Memory B cell (primary cell): Measurements from ENCODE around the gene MRPL58.

ENCODE experiments used
- ATAC-seq: fragments of 150-1000 bp; cut with Tn5 transposase; 2 replicates; pipeline ENCODE4 v1.10.0; 2021; ENCODE audit warnings: low read depth, mild to moderate bottlenecking, moderate library complexity
- DNase-seq, 2 donors: peaks; one replicate each; pipeline ENCODE4 v3.0.0; 2022; ENCODE audit warnings: low spot score in 2 of 2
- H3K27ac Mint-ChIP-seq: one replicate; pipeline ENCODE4 v1.8.0; 2022; ENCODE audit warnings: mild to moderate bottlenecking, moderate library complexity, mixed read lengths
- H3K27me3 Mint-ChIP-seq: one replicate; pipeline ENCODE4 v1.8.0; 2022; ENCODE audit warnings: mixed read lengths
- H3K36me3 Mint-ChIP-seq: one replicate; pipeline ENCODE4 v1.8.0; 2022; ENCODE audit warnings: mild to moderate bottlenecking, mixed read lengths
- H3K4me1 Mint-ChIP-seq: one replicate; pipeline ENCODE4 v1.8.0; 2022; ENCODE audit warnings: mixed read lengths
- H3K4me3 Mint-ChIP-seq: one replicate; pipeline ENCODE4 v1.8.0; 2022; ENCODE audit warnings: mild to moderate bottlenecking, moderate library complexity, mixed read lengths
- H3K9me3 Mint-ChIP-seq: one replicate; pipeline ENCODE4 v1.8.0; 2022; ENCODE audit warnings: mixed read lengths

Gene MRPL58

DNA sequence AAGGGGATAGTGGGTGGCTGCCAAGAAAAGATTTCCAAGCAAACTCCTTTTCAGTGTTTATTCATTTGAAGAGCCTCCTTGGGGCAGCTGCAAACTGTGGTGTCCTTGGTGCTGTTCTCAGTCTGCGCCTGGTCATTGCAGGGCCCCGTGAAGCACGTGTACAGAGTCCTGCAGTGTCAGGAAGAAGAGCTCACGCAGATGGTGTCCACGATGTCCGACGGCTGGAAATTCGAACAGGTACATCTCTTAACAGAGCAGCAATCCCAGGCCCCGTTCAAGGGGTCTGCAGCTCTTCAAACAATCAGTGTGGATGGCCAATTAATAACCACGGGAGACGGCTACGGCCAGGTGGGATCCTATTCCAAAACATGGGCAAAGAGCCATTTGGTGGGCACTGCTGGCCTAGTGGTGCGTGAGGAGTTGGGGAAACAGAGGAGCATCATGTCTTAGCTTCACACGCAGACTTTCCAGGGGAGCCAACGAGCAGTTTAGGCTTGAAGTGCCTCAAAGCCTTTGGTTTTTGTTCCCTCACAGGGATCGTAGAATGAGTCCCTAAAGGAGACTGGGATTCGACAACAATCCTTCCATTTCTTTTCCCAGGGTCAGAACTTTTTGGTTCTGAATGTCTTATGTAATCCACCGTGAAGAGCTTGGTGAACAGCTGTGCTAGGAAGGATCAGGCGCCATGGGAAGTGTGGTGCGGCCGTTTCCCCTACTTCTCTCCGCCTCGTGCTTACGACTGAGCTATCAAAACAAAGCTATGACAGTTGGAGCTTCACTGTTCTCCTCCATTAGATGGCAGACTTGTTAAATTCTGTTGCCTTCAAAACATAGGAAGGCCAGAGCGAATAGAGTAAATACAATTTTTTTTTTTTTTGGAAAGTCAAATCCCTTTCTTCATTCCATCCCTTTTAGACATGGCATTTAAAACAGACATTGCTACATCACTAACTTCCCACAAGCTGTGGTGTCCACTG is 47.2 kb downstream of the MRPL58 start:
- no peak for ATAC-seq
- Mint-ChIP-seq H3K27me3 (no peaks in the 10 kb centered on the region), H3K36me3 (peaks cover 22% of the 10 kb centered on the region), H3K4me1 (no peaks in the 10 kb centered on the region), H3K9me3 (no peaks in the 10 kb centered on the region), H3K4me3 (no peak overlapping the region), H3K27ac (no peak overlapping the region)
- no peak for DNase-seq

DNA sequence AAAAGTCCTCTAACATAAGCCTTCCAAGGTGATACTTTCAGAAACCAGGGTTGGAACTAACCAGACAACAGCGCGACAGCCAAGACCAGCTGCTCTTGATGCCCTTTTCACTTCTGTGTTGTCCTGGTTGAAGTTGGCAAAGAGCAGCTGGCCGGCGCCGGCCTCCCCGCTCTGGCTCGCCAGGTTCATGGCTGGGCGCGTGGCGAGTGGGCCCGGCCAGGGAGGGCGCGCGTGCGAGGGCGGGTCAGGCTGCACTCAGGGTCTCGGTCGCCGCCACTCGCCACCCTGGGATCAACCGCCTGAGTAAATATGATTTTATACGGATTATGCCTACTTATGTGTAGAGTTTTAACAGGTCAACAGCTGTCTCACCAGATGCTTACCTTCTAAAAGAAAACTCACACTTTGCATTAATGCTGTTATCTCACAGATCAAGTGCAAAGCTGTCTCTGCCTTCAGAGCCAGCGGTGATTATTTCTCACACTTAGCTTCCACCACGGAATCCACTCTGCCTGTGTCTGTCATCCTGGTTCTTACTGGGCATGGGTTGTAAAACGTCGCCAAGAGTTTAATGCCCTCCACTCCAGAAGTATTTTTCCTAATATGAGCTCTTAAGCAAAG is 48.1 kb downstream of the MRPL58 start:
- Mint-ChIP-seq H3K27me3 (no peaks in the 10 kb centered on the region), H3K4me1 (no peaks in the 10 kb centered on the region), H3K36me3 (peaks cover 22% of the 10 kb centered on the region), H3K9me3 (no peaks in the 10 kb centered on the region), H3K4me3 (no peak overlapping the region), H3K27ac (no peak overlapping the region)
- DNase-seq (no peak), ATAC-seq (no peak)

DNA sequence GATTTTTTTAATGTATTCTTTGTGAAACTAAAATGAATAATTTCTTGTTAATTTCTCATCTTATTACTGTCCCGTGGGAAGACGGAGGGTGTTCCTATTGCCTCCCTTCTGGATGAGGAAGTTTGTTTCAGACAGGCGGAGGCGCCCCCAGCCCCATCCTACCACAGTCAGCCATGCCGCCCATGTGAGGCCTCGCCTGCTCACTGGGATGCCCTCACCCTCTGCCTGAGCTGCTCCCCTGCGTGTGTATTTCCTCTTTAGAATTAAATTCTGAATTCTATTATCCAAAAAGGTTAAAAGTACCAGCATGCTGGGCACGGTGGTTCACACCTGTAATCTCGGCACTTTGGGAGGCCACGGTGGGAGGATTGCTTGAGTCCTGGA is 48.6 kb downstream of the MRPL58 start:
- no peak for DNase-seq
- no peak overlapping the region for H3K4me3 Mint-ChIP-seq
- H3K36me3 Mint-ChIP-seq = peaks cover 22% of the 10 kb centered on the region
- H3K9me3 Mint-ChIP-seq = no peaks in the 10 kb centered on the region
- no peak overlapping the region for H3K27ac Mint-ChIP-seq
- ATAC-seq = no peak
- H3K4me1 Mint-ChIP-seq = no peaks in the 10 kb centered on the region
- H3K27me3 Mint-ChIP-seq = no peaks in the 10 kb centered on the region

DNA sequence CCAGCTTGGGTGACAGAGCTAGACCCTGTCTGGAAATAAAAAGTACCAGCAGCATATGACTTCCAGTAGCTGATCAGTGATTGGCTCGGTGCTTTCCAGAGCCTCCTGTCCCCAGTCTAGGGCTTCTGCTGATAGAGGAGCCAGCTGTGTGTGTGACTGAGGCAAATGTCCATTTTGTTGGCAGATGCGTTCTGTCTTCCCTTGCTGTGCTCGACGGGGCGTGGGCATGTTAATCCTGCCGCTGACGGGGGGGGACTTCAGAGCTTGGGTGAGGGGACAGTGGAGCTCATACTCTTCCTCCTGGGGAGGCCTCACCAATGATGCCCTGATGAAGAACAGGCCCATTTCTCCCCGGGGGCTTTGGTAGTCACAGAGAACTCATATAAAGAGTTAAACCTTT is 49.1 kb downstream of the MRPL58 start:
- ATAC-seq = no peak
- Mint-ChIP-seq H3K27ac (no peak overlapping the region), H3K4me1 (no peaks in the 10 kb centered on the region), H3K9me3 (no peaks in the 10 kb centered on the region), H3K36me3 (peaks cover 22% of the 10 kb centered on the region), H3K4me3 (no peak overlapping the region), H3K27me3 (no peaks in the 10 kb centered on the region)
- no peak for DNase-seq

DNA sequence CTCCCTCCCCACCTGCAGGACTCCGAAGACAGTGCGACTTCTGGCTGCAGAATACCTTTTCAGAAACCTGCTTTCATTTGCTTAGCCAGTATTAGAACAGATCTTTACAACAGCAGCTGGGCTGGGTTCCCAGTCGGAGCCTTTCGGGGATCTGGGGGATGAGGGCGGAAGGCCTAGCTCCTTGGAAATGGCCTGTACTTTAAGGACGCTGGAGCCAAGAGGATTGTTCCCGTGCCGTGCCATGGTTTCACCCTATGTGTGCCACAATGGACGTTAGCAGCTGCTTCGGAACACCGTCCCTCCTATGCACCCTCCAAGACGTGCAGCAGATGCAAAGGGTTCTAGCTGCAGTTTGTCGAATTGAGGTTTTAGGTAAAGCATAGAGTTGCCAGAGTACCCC is 50.7 kb downstream of the MRPL58 start:
- DNase-seq (no peak), ATAC-seq (no peak)
- Mint-ChIP-seq H3K4me1 (no peaks in the 10 kb centered on the region), H3K9me3 (no peaks in the 10 kb centered on the region), H3K27ac (no peak overlapping the region), H3K27me3 (no peaks in the 10 kb centered on the region), H3K36me3 (peaks cover 22% of the 10 kb centered on the region), H3K4me3 (no peak overlapping the region)

DNA sequence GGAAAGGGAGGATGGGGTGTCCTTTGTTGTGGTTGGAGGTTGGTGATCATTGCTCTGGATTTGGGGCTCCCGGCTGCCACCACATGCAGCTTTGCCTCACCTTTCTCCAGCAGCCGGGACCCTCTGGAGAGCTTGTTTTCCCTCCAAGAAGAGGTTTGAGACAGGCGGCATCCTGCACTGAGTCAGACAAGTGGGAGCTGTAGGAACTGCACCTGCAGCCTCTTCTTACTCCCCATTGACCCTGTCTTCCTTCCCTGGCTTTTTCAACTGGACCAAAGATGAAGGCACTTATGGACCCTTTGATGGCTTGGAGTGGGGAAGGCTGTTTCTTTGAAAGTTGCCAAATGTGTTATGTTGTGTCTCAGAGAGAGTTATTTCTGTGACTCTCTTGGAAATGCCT is 51.2 kb downstream of the MRPL58 start:
- H3K4me3 Mint-ChIP-seq = no peak overlapping the region

DNA sequence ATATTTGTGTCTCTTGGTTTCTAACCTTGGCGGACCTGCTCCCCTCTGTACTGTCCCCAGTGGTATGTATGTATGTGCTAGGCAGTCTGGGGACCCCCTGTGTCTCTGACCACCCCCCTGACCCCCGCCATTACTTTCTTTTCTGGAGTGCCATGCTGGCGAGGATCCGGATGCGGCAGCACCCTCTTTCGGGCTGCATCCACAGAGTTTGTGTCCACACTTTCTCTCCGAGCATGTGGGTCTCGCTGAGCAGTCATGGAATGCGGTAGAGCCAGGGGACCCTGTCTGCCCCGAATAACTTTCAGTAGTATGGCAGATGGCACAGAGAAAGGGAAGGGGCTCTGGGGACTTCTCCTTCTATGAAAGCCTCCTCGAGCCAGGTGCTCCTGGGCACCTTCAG is 51.6 kb downstream of the MRPL58 start:
- DNase-seq (no peak), ATAC-seq (no peak)
- no peak overlapping the region for H3K4me3 Mint-ChIP-seq
- H3K27ac Mint-ChIP-seq = no peak overlapping the region
- no peaks in the 10 kb centered on the region for H3K27me3 Mint-ChIP-seq
- no peaks in the 10 kb centered on the region for H3K9me3 Mint-ChIP-seq
- H3K4me1 Mint-ChIP-seq = no peaks in the 10 kb centered on the region
- H3K36me3 Mint-ChIP-seq = peaks cover 22% of the 10 kb centered on the region

More for the DNA sequence above, 51.2 kb downstream of the MRPL58 start:
- Mint-ChIP-seq H3K27ac (no peak overlapping the region), H3K36me3 (peaks cover 22% of the 10 kb centered on the region), H3K4me1 (no peaks in the 10 kb centered on the region), H3K9me3 (no peaks in the 10 kb centered on the region), H3K27me3 (no peaks in the 10 kb centered on the region)
- ATAC-seq (no peak), DNase-seq (no peak)

DNA sequence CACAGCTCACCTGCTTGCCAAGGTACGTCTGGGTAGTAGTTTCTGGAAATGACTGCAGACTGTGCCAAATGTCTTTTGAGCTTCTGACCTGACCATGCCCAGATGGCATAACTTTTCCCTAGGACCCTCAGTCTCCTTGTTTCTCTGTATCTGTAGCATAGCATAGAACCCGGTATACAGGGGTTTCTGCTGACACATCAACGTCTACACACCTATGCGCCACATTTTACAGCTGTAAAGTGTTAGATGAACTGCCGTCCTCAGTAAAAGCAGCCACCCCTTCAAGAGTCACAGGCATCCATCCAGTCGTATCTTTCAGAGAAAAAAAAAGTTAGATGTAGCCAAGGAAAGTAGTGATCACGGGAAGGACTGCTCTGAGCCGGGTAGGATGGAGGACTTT is 52.0 kb downstream of the MRPL58 start:
- Mint-ChIP-seq H3K9me3 (no peaks in the 10 kb centered on the region), H3K27me3 (no peaks in the 10 kb centered on the region), H3K27ac (no peak overlapping the region), H3K4me3 (no peak overlapping the region), H3K4me1 (no peaks in the 10 kb centered on the region), H3K36me3 (peaks cover 21% of the 10 kb centered on the region)
- ATAC-seq (no peak), DNase-seq (no peak)

DNA sequence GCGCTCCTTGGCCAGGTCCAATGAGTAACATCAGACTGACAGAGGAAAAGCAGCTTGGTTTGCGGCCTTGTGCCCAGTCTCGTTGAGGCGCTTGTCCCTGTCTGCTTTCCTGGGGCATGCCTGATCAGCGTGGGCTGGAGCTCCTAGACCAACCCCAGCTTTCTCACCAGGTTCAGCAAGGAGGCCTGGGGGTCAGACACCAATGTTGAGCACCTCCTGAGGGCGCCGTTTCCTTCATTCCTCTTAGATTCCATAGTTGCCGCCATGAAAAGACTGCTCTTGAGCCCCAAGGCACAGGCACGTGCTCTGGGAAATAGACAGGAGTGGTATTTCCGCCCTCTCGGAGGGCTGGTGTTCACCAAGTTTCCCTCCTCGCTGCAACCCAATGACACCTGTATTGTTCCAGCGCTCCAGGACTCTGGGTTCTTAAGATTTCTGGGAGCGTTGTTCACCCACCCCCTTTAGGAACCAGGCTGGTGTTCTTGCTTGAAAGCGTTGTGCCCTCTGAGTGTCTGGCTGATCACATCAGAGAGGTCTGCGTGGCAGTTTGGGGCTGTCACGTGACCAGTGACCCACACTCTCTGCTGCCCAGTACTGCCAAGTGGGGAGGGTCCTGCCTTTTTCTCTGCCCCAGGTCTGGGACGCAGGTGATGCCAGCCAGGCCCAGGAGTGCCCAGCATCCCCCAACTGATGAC is 52.5 kb downstream of the MRPL58 start:
- Mint-ChIP-seq H3K9me3 (no peaks in the 10 kb centered on the region), H3K27ac (no peak overlapping the region), H3K27me3 (no peaks in the 10 kb centered on the region), H3K36me3 (peaks cover 17% of the 10 kb centered on the region), H3K4me1 (no peaks in the 10 kb centered on the region), H3K4me3 (no peak overlapping the region)
- DNase-seq (no peak), ATAC-seq (no peak)

DNA sequence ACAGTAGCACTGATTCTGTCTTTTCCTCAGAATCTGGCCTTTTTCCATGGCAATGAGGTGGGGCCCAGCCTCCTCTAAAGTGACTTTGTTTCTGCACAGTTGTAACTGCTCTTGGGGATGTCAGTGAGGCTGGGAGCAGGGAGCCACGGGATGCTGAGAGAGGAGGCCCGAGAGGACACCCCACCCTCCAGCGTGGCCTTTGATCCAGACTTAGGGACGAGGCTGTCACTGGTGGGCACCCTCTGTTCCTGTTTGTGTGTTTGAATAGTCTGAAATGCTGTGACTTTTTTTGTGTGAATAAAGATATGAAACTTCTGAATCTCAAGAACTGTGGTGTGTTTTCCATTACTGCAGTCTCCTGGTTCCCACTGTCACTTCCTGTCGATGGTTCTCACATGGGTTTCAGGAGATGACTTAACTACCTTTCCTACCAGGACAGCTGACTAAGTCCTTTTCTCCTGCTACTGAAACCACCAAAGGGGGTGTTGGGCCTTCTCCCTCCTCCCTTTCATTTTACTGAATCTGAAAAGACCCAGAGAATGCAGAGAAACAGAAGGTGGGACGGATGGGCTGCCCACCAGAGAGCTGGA is 53.2 kb downstream of the MRPL58 start:
- H3K9me3 Mint-ChIP-seq = no peaks in the 10 kb centered on the region
- no peak for DNase-seq
- peaks cover 15% of the 10 kb centered on the region for H3K36me3 Mint-ChIP-seq
- no peak for ATAC-seq
- H3K4me1 Mint-ChIP-seq = no peaks in the 10 kb centered on the region
- no peaks in the 10 kb centered on the region for H3K27me3 Mint-ChIP-seq
- H3K4me3 Mint-ChIP-seq = no peak overlapping the region
- no peak overlapping the region for H3K27ac Mint-ChIP-seq

DNA sequence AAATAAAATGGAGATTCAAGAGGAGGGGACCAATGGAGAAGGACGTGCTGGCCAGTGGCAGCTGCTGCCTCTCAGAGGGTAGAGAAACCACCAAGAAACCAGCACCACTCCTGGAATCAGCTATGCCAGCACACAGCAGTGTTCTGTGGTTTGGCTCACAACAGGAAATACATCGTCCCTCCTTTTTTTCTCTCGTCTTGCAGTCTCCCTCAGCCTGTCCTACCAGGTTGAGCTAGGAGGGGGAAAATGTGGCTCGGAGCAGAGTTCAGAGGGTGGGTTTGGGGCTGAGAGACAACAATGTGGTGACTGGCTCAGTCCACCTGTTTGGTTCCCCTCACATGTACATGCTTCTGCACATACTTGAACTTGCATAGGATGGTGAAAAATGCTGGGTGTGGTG is 55.4 kb downstream of the MRPL58 start:
- DNase-seq (no peak), ATAC-seq (no peak)
- Mint-ChIP-seq H3K27me3 (no peaks in the 10 kb centered on the region), H3K9me3 (no peaks in the 10 kb centered on the region), H3K4me1 (no peaks in the 10 kb centered on the region), H3K27ac (no peak overlapping the region), H3K36me3 (peaks cover 7% of the 10 kb centered on the region), H3K4me3 (no peak overlapping the region)

DNA sequence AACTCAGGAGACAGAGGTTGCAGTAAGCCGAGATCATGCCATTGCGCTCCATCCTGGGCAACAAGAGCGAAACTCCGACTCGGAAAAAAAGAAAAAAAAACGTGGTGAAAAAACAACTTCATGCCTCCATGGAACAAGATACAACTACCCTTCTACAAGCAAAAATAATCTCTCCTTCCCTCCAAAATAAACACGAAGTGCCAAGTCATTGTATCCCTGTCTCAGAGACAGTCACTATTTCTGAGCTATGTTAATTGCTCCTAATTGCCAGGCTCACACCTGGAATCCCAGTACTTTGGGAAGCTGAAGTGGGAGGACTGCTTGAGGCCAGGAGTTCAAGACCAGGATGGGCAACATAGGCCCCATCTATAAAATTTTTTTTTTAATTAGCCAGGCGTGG is 56.3 kb downstream of the MRPL58 start:
- no peaks in the 10 kb centered on the region for H3K9me3 Mint-ChIP-seq
- peaks cover 2% of the 10 kb centered on the region for H3K36me3 Mint-ChIP-seq
- no peak overlapping the region for H3K4me3 Mint-ChIP-seq
- no peaks in the 10 kb centered on the region for H3K27me3 Mint-ChIP-seq
- H3K4me1 Mint-ChIP-seq = no peaks in the 10 kb centered on the region
- no peak overlapping the region for H3K27ac Mint-ChIP-seq
- DNase-seq (no peak), ATAC-seq (no peak)

DNA sequence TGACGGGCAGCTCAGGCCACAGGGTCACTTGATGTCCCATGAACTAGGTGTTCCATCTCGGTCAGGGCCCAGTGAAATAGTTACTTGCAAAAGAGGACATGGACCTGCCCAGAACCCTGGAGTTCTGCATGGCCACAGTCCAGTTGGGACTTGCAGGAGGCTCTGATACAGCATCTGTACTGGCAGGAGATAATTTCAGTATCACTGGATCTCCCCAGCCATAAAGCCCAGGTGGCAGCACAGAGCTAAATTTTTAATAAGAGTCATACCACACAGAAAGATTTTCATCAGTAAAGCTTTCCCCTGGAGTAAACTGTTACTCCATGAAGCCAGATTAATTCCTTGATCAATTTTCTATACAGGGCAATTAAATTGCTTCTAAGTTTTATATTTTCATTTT is 57.3 kb downstream of the MRPL58 start:
- Mint-ChIP-seq H3K27me3 (no peaks in the 10 kb centered on the region), H3K9me3 (no peaks in the 10 kb centered on the region), H3K4me1 (no peaks in the 10 kb centered on the region), H3K27ac (no peak overlapping the region), H3K4me3 (no peak overlapping the region), H3K36me3 (no peaks in the 10 kb centered on the region)
- DNase-seq (no peak), ATAC-seq (peak; percentile 35)
